K562 (cell line): ENCODE measurements around the gene SNX17. TPM values are rescaled to one million over a fixed set of nuclear protein-coding genes. Genes with fewer than 3 reads are reported as not detected.

ENCODE experiments used
- ATAC-seq: fragments of 200-7000 bp; cut with Tn5 transposase; 3 replicates; pipeline ENCODE4 v1.9.1; 2020; ENCODE audit warnings: moderate library complexity
- BruUV-seq: library from RNA; stranded (reverse); fragments of 400-500 nt; replicated peaks from 2 replicates; lab custom pipeline; 2021; lab: Mats Ljungman, UMichigan
- CTCF ChIA-PET: fragments of 300-600 bp; formaldehyde crosslinking; extraction: SDS; loops from one replicate; lab custom pipeline; 2021; ENCODE audit warnings: low intra/inter-chr PET ratio; lab: Yijun Ruan, JAX
- POLR2A ChIA-PET: fragments of 300-600, 350-650 bp; sonication (Branson Sonifier 250); formaldehyde crosslinking; extraction: SDS; loops from one replicate; lab custom pipeline; 2021; ENCODE audit warnings: antibody characterized with exemption, inconsistent platforms; lab: Yijun Ruan, JAX
- DNase-seq, 4 experiments: peaks; one replicate each; pipeline versions ENCODE4 v3.0.0 to v3.0.0-alpha.2; 2011 to 2018; ENCODE audit warnings: low spot score in 3 of 4, mixed read lengths in 3 of 4; ENCODE audit errors: extremely low read depth in 1 of 4
- FAIRE-seq: peaks from 2 replicates; lab custom pipeline; 2011; peaks lifted over from hg19 to GRCh38; lab: Jason Lieb, UNC
- H2AFZ ChIP-seq: 2 replicates; pipeline ENCODE4 v1.6.0; 2011; ENCODE audit warnings: low read depth, low read length, control low read depth, inconsistent platforms
- H3K27ac ChIP-seq: fragments of 200-600 bp; 3 replicates; pipeline ENCODE4 v1.8.0; 2011; ENCODE audit warnings: low read depth, mild to moderate bottlenecking, control low read depth, inconsistent platforms, low read length, moderate library complexity, mixed read lengths; ENCODE audit errors: extremely low read depth
- H3K27me3 ChIP-seq, 2 experiments: fragments of 300-600 bp in 1 of 2; 2 replicates in 1 of 2; 3 replicates in 1 of 2; pipeline versions ENCODE4 v1.6.0 to v1.8.0; 2011; ENCODE audit warnings: inconsistent platforms in 2 of 2, low read length in 2 of 2, mild to moderate bottlenecking in 1 of 2, mixed read lengths in 1 of 2, moderate library complexity in 1 of 2; ENCODE audit not compliant: control insufficient read depth in 2 of 2, insufficient read depth in 2 of 2
- H3K36me3 ChIP-seq: fragments of 300-600 bp; 3 replicates; pipeline ENCODE4 v1.8.0; 2011; ENCODE audit warnings: mild to moderate bottlenecking, low read length, inconsistent platforms; ENCODE audit not compliant: control insufficient read depth, insufficient read depth
- H3K4me1 ChIP-seq, 2 experiments: fragments of 200-600 bp in 1 of 2; replicated peaks in 1 of 2; 2 replicates in 1 of 2; 3 replicates in 1 of 2; pipeline versions ENCODE4 v1.5.1 to v1.8.0; 2011; ENCODE audit warnings: inconsistent platforms in 2 of 2, low read length in 2 of 2, mild to moderate bottlenecking in 1 of 2, mixed read lengths in 1 of 2, moderate library complexity in 1 of 2; ENCODE audit not compliant: control insufficient read depth in 2 of 2, insufficient read depth in 2 of 2
- H3K4me2 ChIP-seq: 2 replicates; pipeline ENCODE4 v1.6.1; 2011; ENCODE audit warnings: low read length, control low read depth, inconsistent platforms, mixed read lengths; ENCODE audit not compliant: insufficient read depth
- H3K4me3 ChIP-seq: fragments of 200-600 bp; sonication (generic), shearing (Covaris generic); 2 replicates; pipeline ENCODE4 v1.5.1; 2016; ENCODE audit warnings: control low read depth, inconsistent platforms
- H3K79me2 ChIP-seq: fragments of 200-600 bp; 3 replicates; pipeline ENCODE4 v1.8.0; 2011; ENCODE audit warnings: low read length, inconsistent platforms; ENCODE audit not compliant: control insufficient read depth, insufficient read depth
- H3K9ac ChIP-seq, 2 experiments: 2 replicates each; pipeline versions ENCODE4 v1.6.0 to v1.6.1; 2011; ENCODE audit warnings: low read depth in 2 of 2, low read length in 2 of 2, control low read depth in 1 of 2, inconsistent platforms in 1 of 2, mild to moderate bottlenecking in 1 of 2, mixed read lengths in 1 of 2; ENCODE audit not compliant: insufficient read depth in 1 of 2
- H3K9me1 ChIP-seq: one replicate; pipeline ENCODE4 v1.6.0; 2011; ENCODE audit warnings: inconsistent platforms, mild to moderate bottlenecking, low read length, moderate library complexity; ENCODE audit not compliant: control insufficient read depth, insufficient read depth
- H3K9me3 ChIP-seq: replicated peaks from 2 replicates; pipeline ENCODE4 v1.5.1; 2011; ENCODE audit warnings: low read depth, low read length, inconsistent platforms; ENCODE audit not compliant: control insufficient read depth, insufficient read depth
- H4K20me1 ChIP-seq: replicated peaks from 2 replicates; pipeline ENCODE4 v1.6.1; 2011; ENCODE audit warnings: low read length, inconsistent platforms, mixed read lengths; ENCODE audit not compliant: control insufficient read depth, insufficient read depth
- CHD2 ChIP-seq: IDR thresholded peaks from 2 replicates; pipeline ENCODE4 v1.6.1; 2011; ENCODE audit warnings: low read depth, low read length
- GTF2F1 ChIP-seq: IDR thresholded peaks from 2 replicates; pipeline ENCODE4 v1.6.1; 2011; ENCODE audit warnings: low read depth, low read length, improper control_type of control experiment
- PHF8 ChIP-seq: fragments of 200-600 bp; sonication (generic); IDR thresholded peaks from 2 replicates; pipeline ENCODE4 v1.6.1; 2012; ENCODE audit warnings: mixed run types, mild to moderate bottlenecking, inconsistent platforms, low read length, moderate library complexity, borderline replicate concordance
- RB1 ChIP-seq: fragments of 450-650 bp; IDR thresholded peaks from 2 replicates; pipeline ENCODE4 v1.6.1; 2017; ENCODE audit warnings: low read depth, mild to moderate bottlenecking
- ZFX ChIP-seq: sonication (generic); formaldehyde crosslinking; IDR thresholded peaks from 2 replicates; pipeline ENCODE4 v1.8.0; 2022; ENCODE audit warnings: mild to moderate bottlenecking, missing genetic modification reagents, moderate library complexity
- ZNF174 ChIP-seq: fragments of 250-450 bp; sonication (Bioruptor Pico); IDR thresholded peaks from 2 replicates; pipeline ENCODE4 v1.4.0; 2020; ENCODE audit warnings: mild to moderate bottlenecking
- WGBS: fragments of 100-300 bp; shearing (Covaris generic); methylation state at CpG from one replicate; pipeline ENCODE4 v1.1.6; 2016; ENCODE audit warnings: low coverage, mixed read lengths; ENCODE audit not compliant: insufficient coverage; ENCODE audit errors: missing lambda C conversion rate; 5-methylcytosine and 5-hydroxymethylcytosine counted together
- in situ Hi-C: fragments of 300-500 bp; cut with MboI; formaldehyde crosslinking; loops from 4 replicates; pipeline ENCODE4 v1.15.0; 2018; ENCODE audit warnings: inconsistent platforms, mixed read lengths
- intact Hi-C: fragments of 100-400 bp; cut with micrococcal nuclease; formaldehyde crosslinking; loops from 2 replicates; pipeline ENCODE4 v1.14.2; 2022
- polyA plus RNA-seq, 8 experiments: library from polyadenylated mRNA; depleted of rRNA in 4 of 8; stranded (reverse) in 5 of 8; unstranded in 3 of 8; fragments of >200 nt; fragmentation: Nextera tagmentation in 2 of 8; fragmentation: Illumina TruSeq in 1 of 8; extraction: Ambion mirVana in 2 of 8; extraction: Trizol in 1 of 8; gene quantifications; 2 replicates each; pipeline versions ENCODE4 v1.2.1 to v1.2.3, GENCODE V29; 2011 to 2014; ENCODE audit warnings: inconsistent platforms in 1 of 8, missing spikeins in 1 of 8
- total RNA-seq, 7 experiments: library from RNA; depleted of rRNA in 6 of 7; stranded (reverse); fragments of >200 nt in 6 of 7; fragmentation: Illumina TruSeq in 2 of 7; extraction: Trizol in 2 of 7; gene quantifications; 2 replicates each; pipeline versions ENCODE4 v1.2.1 to v1.2.3, GENCODE V29; 2011 to 2021; ENCODE audit warnings: low replicate concordance in 1 of 7
- TF ChIP-seq, protein P1 (sequence below), 2 experiments: fragments of 250-450 bp in 1 of 2; fragments of 450-650 bp in 1 of 2; sonication (Bioruptor Pico) in 1 of 2; IDR thresholded peaks; 2 replicates each; pipeline versions ENCODE4 v1.6.1 to v1.8.0; 2016 to 2021; ENCODE audit warnings: mild to moderate bottlenecking in 2 of 2, moderate library complexity in 2 of 2, missing compliant biosample characterization in 1 of 2, missing genetic modification characterization in 1 of 2
- TF ChIP-seq, protein P2 (sequence below), 2 experiments: fragments of 450-650 bp in 1 of 2; sonication (generic) in 1 of 2; formaldehyde crosslinking in 1 of 2; IDR thresholded peaks; 2 replicates each; pipeline versions ENCODE4 v1.7.1 to v1.9.0; 2016 to 2022; ENCODE audit warnings: inconsistent platforms in 1 of 2, mild to moderate bottlenecking in 1 of 2, missing genetic modification reagents in 1 of 2
- TF ChIP-seq, protein P3 (sequence below): sonication (generic); formaldehyde crosslinking; IDR thresholded peaks from 2 replicates; pipeline ENCODE4 v1.5.0; 2020; ENCODE audit warnings: missing genetic modification reagents

The SNX17 gene
- total and polyA plus RNA-seq, 9 of the 15 experiments (the other 6 are each of a cell fraction or from before 2014, with no cell fraction given), result 3.0 to 75.7 (median 54.6) TPM

DNA sequence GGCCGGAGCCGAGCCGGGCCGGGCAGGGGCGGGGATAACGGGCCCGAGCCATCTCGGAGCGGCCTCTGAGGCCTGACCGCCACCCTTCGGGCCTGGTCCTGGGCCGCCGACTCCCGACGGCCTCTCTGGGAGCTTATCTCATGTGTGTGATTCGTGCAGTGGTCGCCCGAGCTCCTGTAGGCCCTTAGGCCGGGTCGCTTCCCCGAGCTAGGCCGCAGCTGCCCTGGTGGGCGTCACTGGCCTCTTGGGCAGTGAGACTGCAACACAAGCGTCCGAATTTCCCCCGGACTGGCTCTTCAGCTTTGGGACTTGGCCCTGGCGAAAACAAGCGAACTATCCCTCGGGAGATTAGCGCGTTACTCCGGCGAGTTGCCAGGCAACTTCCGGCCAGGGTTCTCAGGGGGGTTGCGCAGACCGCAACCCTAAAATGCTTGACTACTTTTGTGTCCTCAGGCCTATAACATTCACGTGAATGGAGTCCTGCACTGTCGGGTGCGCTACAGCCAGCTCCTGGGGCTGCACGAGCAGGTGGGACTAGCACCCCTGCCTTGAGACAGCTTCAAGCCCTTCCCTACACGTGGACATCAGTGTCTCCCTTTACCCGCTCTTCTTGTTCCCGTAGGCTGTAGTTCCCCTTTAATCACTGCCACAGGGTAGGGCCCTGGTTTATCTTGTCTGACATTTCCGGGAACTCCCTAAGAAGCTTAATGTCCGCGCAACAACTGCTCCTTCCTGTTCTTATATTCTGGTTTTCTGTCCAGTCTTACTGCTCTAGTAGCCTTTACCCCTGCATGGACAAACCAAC, 602 bp downstream of the SNX17 start:
- ChIA-PET POLR2A (interaction anchor here (0.7 to 4.3 kb wide), 7 partner anchors 10 to 83 kb away, joined by 3 to 41 read pairs (median 4); partner anchors contain the start of genes GTF3C2, PPM1G and ZNF513), CTCF (interaction anchor here (1.4 kb wide), 1 partner anchor 50 kb away, joined by 5 read pairs; no protein-coding TSS in a partner anchor)
- whole genome bisulfite sequencing, result under 1% methylated on average over 32 of the region's 46 CpGs
- peaks cover 51% of the 10 kb centered on the region for H3K79me2 ChIP-seq
- in situ Hi-C loops (no loop called here), intact Hi-C loops (loop anchor here (1.0 to 5.0 kb wide), 3 partner anchors 15 to 69 kb away; partner anchors contain the start of genes GTF3C2 and MPV17)
- H4K20me1 ChIP-seq, result no peaks in the 10 kb centered on the region
- H3K36me3 ChIP-seq, result peaks cover 71% of the 10 kb centered on the region
- peak overlapping the region; percentile 89 for H2AFZ ChIP-seq
- TSS peak; percentile 47 for BruUV-seq
- FAIRE-seq (peak; percentile 89), ATAC-seq (peak; percentile 66), DNase-seq (peak; percentile 60 to 84 (median 72))
- peak overlapping the region; percentile 86 for H3K4me3 ChIP-seq
- peak overlapping the region; percentile 94 to 97 for H3K9ac ChIP-seq
- H3K9me3 ChIP-seq, result no peaks in the 10 kb centered on the region
- H3K4me1 ChIP-seq, result peaks cover 20 to 27% of the 10 kb centered on the region in 2 experiments
- H3K4me2 ChIP-seq, result peak overlapping the region; percentile 94
- H3K9me1 ChIP-seq, result no peaks in the 10 kb centered on the region
- H3K27ac ChIP-seq, result peak overlapping the region; percentile 96
- H3K27me3 ChIP-seq, result no peaks in the 10 kb centered on the region
- TF ChIP-seq CHD2 (no peak), PHF8 (peak; percentile 56; the same call in 1 of the 2 replicates), RB1 (0 out of 2 replicates have a peak, but pooled peaks have one; percentile 5), GTF2F1 (no peak), ZFX (CRISPR knock-in tag) (peak; percentile 99), ZNF174 (CRISPR knock-in tag) (no peak)
- TF ChIP-seq, protein P1, sequence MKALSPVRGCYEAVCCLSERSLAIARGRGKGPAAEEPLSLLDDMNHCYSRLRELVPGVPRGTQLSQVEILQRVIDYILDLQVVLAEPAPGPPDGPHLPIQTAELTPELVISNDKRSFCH (CRISPR knock-in tag; IDR thresholded peaks at IDR 0.05), result no peak
- TF ChIP-seq, protein P1 (tag; IDR thresholded peaks at IDR 0.05), result peak; percentile 74; the same call in 1 of the 2 replicates
- TF ChIP-seq, protein P2, sequence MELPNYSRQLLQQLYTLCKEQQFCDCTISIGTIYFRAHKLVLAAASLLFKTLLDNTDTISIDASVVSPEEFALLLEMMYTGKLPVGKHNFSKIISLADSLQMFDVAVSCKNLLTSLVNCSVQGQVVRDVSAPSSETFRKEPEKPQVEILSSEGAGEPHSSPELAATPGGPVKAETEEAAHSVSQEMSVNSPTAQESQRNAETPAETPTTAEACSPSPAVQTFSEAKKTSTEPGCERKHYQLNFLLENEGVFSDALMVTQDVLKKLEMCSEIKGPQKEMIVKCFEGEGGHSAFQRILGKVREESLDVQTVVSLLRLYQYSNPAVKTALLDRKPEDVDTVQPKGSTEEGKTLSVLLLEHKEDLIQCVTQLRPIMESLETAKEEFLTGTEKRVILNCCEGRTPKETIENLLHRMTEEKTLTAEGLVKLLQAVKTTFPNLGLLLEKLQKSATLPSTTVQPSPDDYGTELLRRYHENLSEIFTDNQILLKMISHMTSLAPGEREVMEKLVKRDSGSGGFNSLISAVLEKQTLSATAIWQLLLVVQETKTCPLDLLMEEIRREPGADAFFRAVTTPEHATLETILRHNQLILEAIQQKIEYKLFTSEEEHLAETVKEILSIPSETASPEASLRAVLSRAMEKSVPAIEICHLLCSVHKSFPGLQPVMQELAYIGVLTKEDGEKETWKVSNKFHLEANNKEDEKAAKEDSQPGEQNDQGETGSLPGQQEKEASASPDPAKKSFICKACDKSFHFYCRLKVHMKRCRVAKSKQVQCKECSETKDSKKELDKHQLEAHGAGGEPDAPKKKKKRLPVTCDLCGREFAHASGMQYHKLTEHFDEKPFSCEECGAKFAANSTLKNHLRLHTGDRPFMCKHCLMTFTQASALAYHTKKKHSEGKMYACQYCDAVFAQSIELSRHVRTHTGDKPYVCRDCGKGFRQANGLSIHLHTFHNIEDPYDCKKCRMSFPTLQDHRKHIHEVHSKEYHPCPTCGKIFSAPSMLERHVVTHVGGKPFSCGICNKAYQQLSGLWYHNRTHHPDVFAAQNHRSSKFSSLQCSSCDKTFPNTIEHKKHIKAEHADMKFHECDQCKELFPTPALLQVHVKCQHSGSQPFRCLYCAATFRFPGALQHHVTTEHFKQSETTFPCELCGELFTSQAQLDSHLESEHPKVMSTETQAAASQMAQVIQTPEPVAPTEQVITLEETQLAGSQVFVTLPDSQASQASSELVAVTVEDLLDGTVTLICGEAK (IDR thresholded peaks at IDR 0.05), result peak; percentile 71
- TF ChIP-seq, protein P2 (CRISPR knock-in tag; IDR thresholded peaks at IDR 0.05), result no peak
- TF ChIP-seq, protein P3, sequence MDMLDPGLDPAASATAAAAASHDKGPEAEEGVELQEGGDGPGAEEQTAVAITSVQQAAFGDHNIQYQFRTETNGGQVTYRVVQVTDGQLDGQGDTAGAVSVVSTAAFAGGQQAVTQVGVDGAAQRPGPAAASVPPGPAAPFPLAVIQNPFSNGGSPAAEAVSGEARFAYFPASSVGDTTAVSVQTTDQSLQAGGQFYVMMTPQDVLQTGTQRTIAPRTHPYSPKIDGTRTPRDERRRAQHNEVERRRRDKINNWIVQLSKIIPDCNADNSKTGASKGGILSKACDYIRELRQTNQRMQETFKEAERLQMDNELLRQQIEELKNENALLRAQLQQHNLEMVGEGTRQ (CRISPR knock-in tag), result no peak
